ENCODE results near the gene NELL2. TPM values are rescaled to one million over a fixed set of nuclear protein-coding genes. Genes with fewer than 3 reads are reported as not detected.

Gene NELL2
- total RNA-seq, 1 experiment from 2014 or later = 1.1 TPM

DNA sequence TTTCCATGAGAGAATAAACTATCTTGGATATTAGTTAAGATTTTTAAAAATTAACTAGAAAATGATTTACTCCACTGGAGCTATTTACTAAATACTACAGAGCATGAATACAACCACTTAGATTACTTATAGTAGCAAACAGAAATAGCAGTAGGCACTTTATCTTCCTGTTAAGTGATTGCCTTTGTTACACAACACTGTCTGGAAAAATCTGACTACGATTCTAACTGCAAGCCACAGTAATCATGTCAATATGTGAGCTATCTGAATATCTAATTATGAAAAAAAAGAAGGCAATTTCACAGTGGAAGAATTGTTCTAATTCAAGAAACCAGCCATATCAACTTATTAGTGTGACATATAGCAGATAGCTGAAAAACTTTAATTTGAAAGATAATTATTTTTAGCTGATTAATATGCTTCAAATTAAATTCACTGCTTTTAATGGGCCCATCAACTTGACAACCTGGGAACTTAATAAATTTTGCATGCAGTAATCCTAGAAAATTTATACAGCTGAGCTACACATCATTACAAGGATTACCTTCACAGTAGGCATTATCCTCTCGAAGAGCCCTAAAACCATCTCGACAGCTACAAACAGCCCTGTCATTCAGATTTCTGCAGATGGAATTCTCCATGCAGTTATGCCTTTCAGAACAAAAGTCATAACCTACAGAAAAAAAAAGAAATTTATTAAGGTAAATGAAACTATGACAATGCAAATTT, 172.8 kb downstream of the NELL2 start:
- intact Hi-C loops (cut with micrococcal nuclease) = no loop called here
- POLR2A ChIA-PET = no interaction called here
- Histone ChIP-seq H3K4me3 (replicated peaks in 1 of 2; ENCODE audit: low read depth in 1 of 2, low read length in 2 of 2) (no peak overlapping the region), H3K36me3 (ENCODE audit: control insufficient read depth in 1 of 2, insufficient read depth in 2 of 2, low read length in 2 of 2) (no peaks in the 10 kb centered on the region), H3K79me2 (ENCODE audit: insufficient read depth, low read length) (no peaks in the 10 kb centered on the region), H4K20me1 (ENCODE audit: insufficient read depth) (no peaks in the 10 kb centered on the region), H2AFZ (ENCODE audit: low read depth, low read length, poor library complexity, severe bottlenecking) (no peak overlapping the region), H3K9me3 (ENCODE audit: control insufficient read depth in 1 of 2, insufficient read depth in 1 of 2, low read depth in 1 of 2, low read length in 2 of 2) (no peaks in the 10 kb centered on the region), H3K4me2 (ENCODE audit: low read length) (no peak overlapping the region), H3K9me2 (ENCODE audit: insufficient read depth) (no peaks in the 10 kb centered on the region), H3K27ac (ENCODE audit: low read depth, low read length) (no peak overlapping the region), H3K27me3 (ENCODE audit: insufficient read depth, low read length) (no peaks in the 10 kb centered on the region; the same call in 1 of the 2 replicates), H3K4me1 (ENCODE audit: control insufficient read depth in 1 of 2, insufficient read depth in 2 of 2, low read length in 2 of 2) (no peaks in the 10 kb centered on the region), H3K9ac (ENCODE audit: low read length) (no peak overlapping the region)
- no TSS peak for BruUV-seq (replicated peaks)
- TF ChIP-seq, protein P1, sequence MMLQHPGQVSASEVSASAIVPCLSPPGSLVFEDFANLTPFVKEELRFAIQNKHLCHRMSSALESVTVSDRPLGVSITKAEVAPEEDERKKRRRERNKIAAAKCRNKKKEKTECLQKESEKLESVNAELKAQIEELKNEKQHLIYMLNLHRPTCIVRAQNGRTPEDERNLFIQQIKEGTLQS (IDR thresholded peaks at IDR 0.05) = no peak
- CTCF ChIA-PET = no interaction called here
- DNase-seq (ENCODE audit: low read depth, low spot score) (no peak), ATAC-seq (no peak)
- RAD21 ChIA-PET (ENCODE audit: low non-redundant PET in 1 of 2, low total read pairs in 2 of 2, uncharacterized antibody in 2 of 2, unreplicated experiment in 2 of 2) = no interaction called here

DNA sequence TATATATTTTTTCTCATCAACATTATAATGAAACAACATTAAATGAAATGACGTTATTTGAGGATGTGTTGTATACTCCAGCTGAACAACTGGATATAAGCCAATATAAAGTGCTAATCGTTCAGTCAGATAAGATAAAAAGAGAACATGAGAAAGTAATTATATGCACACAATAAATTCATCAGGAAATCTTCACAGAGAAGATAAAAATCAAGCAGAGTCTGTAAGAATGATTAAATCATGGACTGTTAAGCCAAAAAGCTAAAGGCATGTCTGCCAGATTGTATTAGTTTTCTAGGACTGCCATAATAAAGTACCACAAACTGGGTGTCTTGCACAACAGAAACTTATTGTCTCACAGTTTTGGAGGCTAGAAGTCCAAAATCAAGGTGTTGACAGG, 178.6 kb downstream of the NELL2 start:
- H4K20me1 ChIP-seq (ENCODE audit: insufficient read depth) = no peaks in the 10 kb centered on the region
- no peaks in the 10 kb centered on the region for H3K9me2 ChIP-seq (ENCODE audit: insufficient read depth)
- no TSS peak for BruUV-seq (replicated peaks)
- RAD21 ChIA-PET (ENCODE audit: low non-redundant PET in 1 of 2, low total read pairs in 2 of 2, uncharacterized antibody in 2 of 2, unreplicated experiment in 2 of 2) = no interaction called here
- H3K4me2 ChIP-seq (ENCODE audit: low read length) = no peak overlapping the region
- no peaks in the 10 kb centered on the region for H3K36me3 ChIP-seq (ENCODE audit: control insufficient read depth in 1 of 2, insufficient read depth in 2 of 2, low read length in 2 of 2)
- no peaks in the 10 kb centered on the region for H3K4me1 ChIP-seq (ENCODE audit: control insufficient read depth in 1 of 2, insufficient read depth in 2 of 2, low read length in 2 of 2)
- CTCF ChIA-PET = no interaction called here
- no peak for ATAC-seq
- no peaks in the 10 kb centered on the region for H3K9me3 ChIP-seq (ENCODE audit: control insufficient read depth in 1 of 2, insufficient read depth in 1 of 2, low read depth in 1 of 2, low read length in 2 of 2)
- TF ChIP-seq, protein P1 (IDR thresholded peaks at IDR 0.05) = no peak
- TF ChIP-seq, protein P2, sequence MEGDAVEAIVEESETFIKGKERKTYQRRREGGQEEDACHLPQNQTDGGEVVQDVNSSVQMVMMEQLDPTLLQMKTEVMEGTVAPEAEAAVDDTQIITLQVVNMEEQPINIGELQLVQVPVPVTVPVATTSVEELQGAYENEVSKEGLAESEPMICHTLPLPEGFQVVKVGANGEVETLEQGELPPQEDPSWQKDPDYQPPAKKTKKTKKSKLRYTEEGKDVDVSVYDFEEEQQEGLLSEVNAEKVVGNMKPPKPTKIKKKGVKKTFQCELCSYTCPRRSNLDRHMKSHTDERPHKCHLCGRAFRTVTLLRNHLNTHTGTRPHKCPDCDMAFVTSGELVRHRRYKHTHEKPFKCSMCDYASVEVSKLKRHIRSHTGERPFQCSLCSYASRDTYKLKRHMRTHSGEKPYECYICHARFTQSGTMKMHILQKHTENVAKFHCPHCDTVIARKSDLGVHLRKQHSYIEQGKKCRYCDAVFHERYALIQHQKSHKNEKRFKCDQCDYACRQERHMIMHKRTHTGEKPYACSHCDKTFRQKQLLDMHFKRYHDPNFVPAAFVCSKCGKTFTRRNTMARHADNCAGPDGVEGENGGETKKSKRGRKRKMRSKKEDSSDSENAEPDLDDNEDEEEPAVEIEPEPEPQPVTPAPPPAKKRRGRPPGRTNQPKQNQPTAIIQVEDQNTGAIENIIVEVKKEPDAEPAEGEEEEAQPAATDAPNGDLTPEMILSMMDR (IDR thresholded peaks at IDR 0.05 in 2 of 3, conservative IDR thresholded peaks at IDR 0.05 in 1 of 3; ENCODE audit: borderline replicate concordance in 1 of 3, insufficient read depth in 1 of 3, low read depth in 2 of 3, low read length in 2 of 3) = no peak
- TF ChIP-seq ELF1 (IDR thresholded peaks at IDR 0.05; ENCODE audit: borderline replicate concordance, low read depth) (no peak), TCF7L2 (IDR thresholded peaks at IDR 0.05; ENCODE audit: borderline replicate concordance, extremely low read depth, insufficient read depth, insufficient read length) (no peak), CBX3 (IDR thresholded peaks at IDR 0.05; ENCODE audit: low read depth) (no peak), RAD21 (IDR thresholded peaks at IDR 0.05; ENCODE audit: low read depth) (no peak), POLR2AphosphoS5 (IDR thresholded peaks at IDR 0.05; ENCODE audit: low read depth, low read length) (no peak), EGR1 (IDR thresholded peaks at IDR 0.05; ENCODE audit: low read depth) (no peak)
- no peak overlapping the region for H3K9ac ChIP-seq (ENCODE audit: low read length)
- no peaks in the 10 kb centered on the region for H3K79me2 ChIP-seq (ENCODE audit: insufficient read depth, low read length)
- no peak overlapping the region for H2AFZ ChIP-seq (ENCODE audit: low read depth, low read length, poor library complexity, severe bottlenecking)
- POLR2A ChIA-PET = no interaction called here
- H3K27me3 ChIP-seq (ENCODE audit: insufficient read depth, low read length) = no peaks in the 10 kb centered on the region; the same call in 1 of the 2 replicates
- DNase-seq (ENCODE audit: low read depth, low spot score) = no peak
- H3K4me3 ChIP-seq (replicated peaks in 1 of 2; ENCODE audit: low read depth in 1 of 2, low read length in 2 of 2) = no peak overlapping the region
- H3K27ac ChIP-seq (ENCODE audit: low read depth, low read length) = no peak overlapping the region
- intact Hi-C loops (cut with micrococcal nuclease) = no loop called here

Data from HCT116 (cell line).